HPDE6-E6E7 (cell line): Measurements from ENCODE around the gene DPY30.
A peak's percentile ranks its signal among the peaks of the same experiment; 100 is the strongest.

Source experiments
- DNase-seq: peaks from one replicate; pipeline ENCODE4 v3.0.0; 2011; ENCODE audit warnings: missing footprints; ENCODE audit errors: extremely low spot score

The DPY30 gene

GRCh38 chr2:32009516-32010256, 29.9 kb downstream of the DPY30 start:
- peak; percentile 7 for DNase-seq

GRCh38 chr2:32008805-32009515, 30.6 kb downstream of the DPY30 start:
- DNase-seq: no peak

- no peak for DNase-seq
Measured at GRCh38 chr2:32007121-32007391, 32.5 kb downstream of the DPY30 start.

GRCh38 chr2:32005371-32005976, 34.1 kb downstream of the DPY30 start:
- DNase-seq: no peak

GRCh38 chr2:32003791-32004190, 35.8 kb downstream of the DPY30 start:
- no peak for DNase-seq

- DNase-seq: no peak
Measured at GRCh38 chr2:32002406-32002805, 37.2 kb downstream of the DPY30 start.

- no peak for DNase-seq
Measured at GRCh38 chr2:31999438-31999837, 40.2 kb downstream of the DPY30 start.

- DNase-seq: no peak
Measured at GRCh38 chr2:31998731-31999383, 40.7 kb downstream of the DPY30 start.

GRCh38 chr2:31997653-31998052, 42.0 kb downstream of the DPY30 start:
- DNase-seq: no peak

- DNase-seq: no peak
Measured at GRCh38 chr2:31996571-31997150, 42.9 kb downstream of the DPY30 start.

- no peak for DNase-seq
Measured at GRCh38 chr2:31992934-31993333, 46.7 kb downstream of the DPY30 start.

- DNase-seq: no peak
Measured at GRCh38 chr2:31992025-31992579, 47.5 kb downstream of the DPY30 start.

- DNase-seq: no peak
Measured at GRCh38 chr2:31989946-31990345, 49.7 kb downstream of the DPY30 start.

GRCh38 chr2:31987454-31988220, 52.0 kb downstream of the DPY30 start:
- DNase-seq: peak; percentile 34

- no peak for DNase-seq
Measured at GRCh38 chr2:31986906-31987305, 52.7 kb downstream of the DPY30 start.

GRCh38 chr2:31983762-31984467, 55.7 kb downstream of the DPY30 start:
- DNase-seq: no peak

GRCh38 chr2:31980674-31981356, 58.8 kb downstream of the DPY30 start:
- DNase-seq: no peak

- no peak for DNase-seq
Measured at GRCh38 chr2:31979956-31980355, 59.6 kb downstream of the DPY30 start.

GRCh38 chr2:31979018-31979417, 60.6 kb downstream of the DPY30 start:
- DNase-seq: no peak

- DNase-seq: no peak
Measured at GRCh38 chr2:31978436-31978835, 61.2 kb downstream of the DPY30 start.
